ENCODE results near the gene NOG.

The NOG gene

DNA sequence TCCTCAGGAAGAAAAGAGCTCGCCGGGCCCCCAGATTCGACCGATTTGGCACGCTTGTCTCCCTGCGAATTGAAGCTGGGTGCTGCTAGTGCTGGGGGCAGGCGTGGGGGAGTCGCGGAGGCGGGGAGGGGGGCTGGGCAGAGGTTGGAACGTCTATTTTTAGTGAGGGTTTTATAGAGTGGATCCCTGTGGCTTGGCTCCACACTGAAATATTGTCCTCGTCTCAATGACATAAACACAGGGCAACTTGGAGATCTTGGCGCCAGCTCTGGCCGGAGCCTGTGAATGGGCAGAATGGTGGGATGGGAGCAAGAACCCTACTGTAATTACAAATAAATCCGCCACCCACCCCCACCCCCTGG is 15.7 kb upstream of the NOG start:
- Histone ChIP-seq H3K27me3 (peaks cover 35% of the 10 kb centered on the region), H3K36me3 (no peaks in the 10 kb centered on the region), H3K4me3 (ENCODE audit: low read depth in 1 of 2, low read length in 1 of 2) (no peak overlapping the region), H3K9me3 (no peaks in the 10 kb centered on the region), H3K27ac (no peak overlapping the region), H3K4me1 (ENCODE audit: control insufficient read depth in 1 of 2, insufficient read depth in 1 of 2, low read depth in 1 of 2, low read length in 1 of 2) (no peaks in the 10 kb centered on the region)
- TF ChIP-seq, protein P1, sequence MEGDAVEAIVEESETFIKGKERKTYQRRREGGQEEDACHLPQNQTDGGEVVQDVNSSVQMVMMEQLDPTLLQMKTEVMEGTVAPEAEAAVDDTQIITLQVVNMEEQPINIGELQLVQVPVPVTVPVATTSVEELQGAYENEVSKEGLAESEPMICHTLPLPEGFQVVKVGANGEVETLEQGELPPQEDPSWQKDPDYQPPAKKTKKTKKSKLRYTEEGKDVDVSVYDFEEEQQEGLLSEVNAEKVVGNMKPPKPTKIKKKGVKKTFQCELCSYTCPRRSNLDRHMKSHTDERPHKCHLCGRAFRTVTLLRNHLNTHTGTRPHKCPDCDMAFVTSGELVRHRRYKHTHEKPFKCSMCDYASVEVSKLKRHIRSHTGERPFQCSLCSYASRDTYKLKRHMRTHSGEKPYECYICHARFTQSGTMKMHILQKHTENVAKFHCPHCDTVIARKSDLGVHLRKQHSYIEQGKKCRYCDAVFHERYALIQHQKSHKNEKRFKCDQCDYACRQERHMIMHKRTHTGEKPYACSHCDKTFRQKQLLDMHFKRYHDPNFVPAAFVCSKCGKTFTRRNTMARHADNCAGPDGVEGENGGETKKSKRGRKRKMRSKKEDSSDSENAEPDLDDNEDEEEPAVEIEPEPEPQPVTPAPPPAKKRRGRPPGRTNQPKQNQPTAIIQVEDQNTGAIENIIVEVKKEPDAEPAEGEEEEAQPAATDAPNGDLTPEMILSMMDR (IDR thresholded peaks at IDR 0.05) = no peak

DNA sequence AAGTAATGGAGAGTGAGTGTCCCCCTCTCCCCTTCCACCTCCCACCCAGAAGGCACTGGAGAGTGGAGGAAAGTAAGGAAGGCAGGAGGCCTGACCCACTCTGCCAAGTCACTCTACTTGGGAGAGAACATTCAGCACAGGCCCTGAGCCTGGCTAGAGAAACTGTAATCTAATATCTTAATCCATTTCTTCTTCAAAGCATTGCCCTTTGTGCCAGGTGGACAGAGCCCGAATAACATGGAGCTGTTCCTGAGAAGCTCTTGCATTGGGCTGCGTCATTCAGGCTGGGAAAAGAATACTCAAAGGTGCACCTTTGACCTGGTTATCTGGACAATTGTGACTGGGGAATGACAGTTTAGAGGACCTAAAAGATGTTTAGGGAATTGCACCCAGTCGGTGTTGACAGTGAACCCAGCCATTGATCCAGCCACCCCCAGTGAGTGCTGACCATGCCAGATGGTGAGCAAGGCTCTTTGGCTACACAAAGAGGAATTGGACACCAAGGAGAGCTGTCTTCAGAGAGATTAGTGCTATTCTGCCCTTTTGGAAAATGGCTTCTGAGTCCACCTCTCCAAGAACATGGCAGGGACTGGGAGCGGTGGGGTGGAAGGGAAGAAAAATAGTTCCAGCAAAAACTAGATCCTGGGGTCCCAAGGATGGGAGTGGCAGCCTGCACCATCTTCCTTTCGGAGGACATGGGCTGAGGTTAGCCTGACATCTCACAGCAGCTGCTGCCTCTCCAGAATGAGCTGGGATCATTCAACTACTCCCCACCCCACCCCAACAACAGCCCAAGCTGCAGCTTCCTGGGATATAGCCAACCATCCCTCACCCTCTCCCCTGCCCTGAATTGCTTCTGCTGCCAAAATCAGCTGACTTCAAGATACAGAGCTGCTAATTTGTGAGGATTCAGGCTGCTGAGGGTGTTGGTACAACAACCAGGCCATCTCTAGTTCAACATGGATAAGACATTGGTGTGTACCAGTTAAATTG is 11.6 kb upstream of the NOG start:
- Histone ChIP-seq H3K27me3 (peaks cover 42% of the 10 kb centered on the region), H3K36me3 (no peaks in the 10 kb centered on the region), H3K27ac (no peak overlapping the region), H3K4me3 (ENCODE audit: low read depth in 1 of 2, low read length in 1 of 2) (no peak overlapping the region), H3K9me3 (no peaks in the 10 kb centered on the region), H3K4me1 (ENCODE audit: control insufficient read depth in 1 of 2, insufficient read depth in 1 of 2, low read depth in 1 of 2, low read length in 1 of 2) (no peaks in the 10 kb centered on the region)
- TF ChIP-seq, protein P1 (IDR thresholded peaks at IDR 0.05) = no peak

DNA sequence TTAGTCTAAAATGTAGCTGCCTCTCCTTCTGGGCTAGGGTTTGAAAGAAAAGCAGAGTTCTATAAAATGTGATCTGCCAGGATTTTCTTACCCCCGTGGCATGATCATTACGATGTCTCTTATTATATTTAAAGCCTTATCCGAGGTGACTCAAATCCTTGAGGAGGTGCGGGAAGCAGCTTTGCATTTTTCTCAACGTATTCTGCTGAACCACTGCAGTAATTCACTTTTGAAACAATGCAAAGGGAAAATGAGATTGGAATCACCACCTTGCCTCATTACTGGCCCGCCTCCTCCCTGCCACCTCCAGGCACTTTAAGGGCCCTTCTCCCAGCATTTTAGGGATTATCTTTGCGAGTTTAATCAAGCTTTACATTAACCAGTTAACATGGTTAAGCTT is 9.7 kb upstream of the NOG start:
- no peak overlapping the region for H3K4me3 ChIP-seq (ENCODE audit: low read depth in 1 of 2, low read length in 1 of 2)
- TF ChIP-seq, protein P1 (IDR thresholded peaks at IDR 0.05) = no peak
- H3K9me3 ChIP-seq = no peaks in the 10 kb centered on the region
- peaks cover 36% of the 10 kb centered on the region for H3K27me3 ChIP-seq
- no peaks in the 10 kb centered on the region for H3K4me1 ChIP-seq (ENCODE audit: control insufficient read depth in 1 of 2, insufficient read depth in 1 of 2, low read depth in 1 of 2, low read length in 1 of 2)
- no peaks in the 10 kb centered on the region for H3K36me3 ChIP-seq
- no peak overlapping the region for H3K27ac ChIP-seq

- H3K27me3 ChIP-seq = peaks cover 63% of the 10 kb centered on the region
- TF ChIP-seq, protein P1 (IDR thresholded peaks at IDR 0.05) = no peak
- H3K36me3 ChIP-seq = no peaks in the 10 kb centered on the region
These were observed 6.2 kb upstream of the NOG start for GRCh38 chr17:56587298-56587697.

DNA sequence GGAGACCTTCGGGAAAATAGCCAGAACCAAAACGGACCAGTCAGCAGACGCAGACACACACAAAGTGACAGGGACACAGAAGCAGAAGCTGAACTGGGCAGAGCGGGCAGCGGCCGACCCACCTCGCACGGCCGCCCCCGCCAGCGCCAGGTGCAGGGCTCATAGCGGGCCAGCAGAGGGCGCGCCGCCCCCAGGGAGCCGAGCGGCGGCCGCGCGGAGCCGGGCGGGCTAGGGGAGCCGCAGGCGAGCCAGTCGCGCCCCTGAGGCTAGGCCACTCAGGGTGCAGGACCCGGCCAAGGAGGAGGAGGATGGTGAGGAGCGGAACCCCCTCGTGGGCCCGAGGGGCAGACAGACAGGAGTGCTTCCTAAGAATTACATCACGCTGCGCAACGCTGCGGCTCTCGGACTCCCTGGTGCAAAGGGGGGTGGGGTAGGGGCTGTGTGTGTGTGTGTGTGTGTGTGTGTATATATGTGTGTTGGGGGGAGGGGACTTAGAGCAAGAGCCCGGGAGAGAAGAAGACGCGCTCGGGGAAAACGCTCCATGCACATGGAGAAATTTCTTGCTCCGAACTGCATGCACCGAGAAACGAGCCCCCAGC is 913 bp upstream of the NOG start:
- no peaks in the 10 kb centered on the region for H3K36me3 ChIP-seq
- TF ChIP-seq, protein P1 (IDR thresholded peaks at IDR 0.05) = peak; percentile 68
- H3K4me1 ChIP-seq (ENCODE audit: control insufficient read depth in 1 of 2, insufficient read depth in 1 of 2, low read depth in 1 of 2, low read length in 1 of 2) = peaks cover 26 to 44% of the 10 kb centered on the region in 2 experiments
- H3K27ac ChIP-seq = no peak overlapping the region
- peaks cover 95% of the 10 kb centered on the region for H3K27me3 ChIP-seq
- peak overlapping the region; percentile 20 to 44 for H3K4me3 ChIP-seq (ENCODE audit: low read depth in 1 of 2, low read length in 1 of 2)
- no peaks in the 10 kb centered on the region for H3K9me3 ChIP-seq

More at GRCh38 chr17:56587298-56587697, 6.2 kb upstream of the NOG start:
- Histone ChIP-seq H3K9me3 (no peaks in the 10 kb centered on the region), H3K4me1 (ENCODE audit: control insufficient read depth in 1 of 2, insufficient read depth in 1 of 2, low read depth in 1 of 2, low read length in 1 of 2) (peaks cover 1 to 2% of the 10 kb centered on the region in 2 experiments), H3K27ac (no peak overlapping the region), H3K4me3 (ENCODE audit: low read depth in 1 of 2, low read length in 1 of 2) (no peak overlapping the region)

Data from neutrophil (primary cell).